Gastrocnemius medialis (tissue), 4 donors: ENCODE data around the gene FBXL17. TPM values are rescaled to one million over a fixed set of nuclear protein-coding genes. Genes with fewer than 3 reads are reported as not detected.
"Not testable (repeated sequence)": the region's sequence is repeated elsewhere in the genome, so short reads cannot be mapped to it uniquely, and the experiment has no call there.

ENCODE experiments used
- ATAC-seq, 2 donors: fragments of 150-250 bp; one replicate each; pipeline ENCODE4 v1.9.1; 2016
- DNase-seq, 2 donors: peaks; one replicate each; pipeline ENCODE4 v3.0.0-alpha.2; 2019
- H3K27ac ChIP-seq, 4 donors: fragments of 200-600 bp; sonication (generic); 1 replicate in 1 of 4; 2 replicates in 3 of 4; pipeline ENCODE4 v1.5.1; 2016 to 2018; ENCODE audit warnings: mild to moderate bottlenecking in 2 of 4, moderate library complexity in 1 of 4
- H3K27me3 ChIP-seq, 3 donors: fragments of 200-600 bp; sonication (generic) in 2 of 3; 1 replicate in 1 of 3; 2 replicates in 2 of 3; pipeline versions ENCODE4 v1.5.1 to v1.6.0; 2016 to 2019; ENCODE audit warnings: mild to moderate bottlenecking in 1 of 3, moderate library complexity in 1 of 3
- H3K36me3 ChIP-seq, 2 donors: fragments of 200-600 bp; sonication (generic) in 1 of 2; one replicate each; pipeline ENCODE4 v1.5.1; 2017 to 2018
- H3K4me1 ChIP-seq, 2 donors: fragments of 200-600 bp; sonication (generic) in 1 of 2; one replicate each; pipeline ENCODE4 v1.5.1; 2016 to 2017; ENCODE audit warnings: mild to moderate bottlenecking in 2 of 2
- H3K4me3 ChIP-seq, 4 donors: fragments of 200-600 bp; sonication (generic) in 3 of 4; 1 replicate in 1 of 4; 2 replicates in 3 of 4; pipeline ENCODE4 v1.5.1; 2016 to 2019; ENCODE audit warnings: mild to moderate bottlenecking in 2 of 4
- H3K9me3 ChIP-seq, 3 donors: fragments of 200-600 bp; sonication (generic) in 2 of 3; 1 replicate in 1 of 3; 2 replicates in 2 of 3; pipeline ENCODE4 v1.5.1; 2016 to 2019
- CTCF ChIP-seq, 5 experiments: fragments of 450-650 bp in 3 of 5; fragments of 200-600 bp in 2 of 5; sonication (generic) in 2 of 5; IDR thresholded peaks in 4 of 5; conservative IDR thresholded peaks in 1 of 5; 1 replicate in 4 of 5; 2 replicates in 1 of 5; pipeline ENCODE4 v1.5.1; 2016 to 2019; ENCODE audit warnings: antibody characterized with exemption in 5 of 5, mild to moderate bottlenecking in 3 of 5, moderate library complexity in 3 of 5
- POLR2A ChIP-seq, 2 donors: fragments of 450-650 bp; IDR thresholded peaks; one replicate each; pipeline ENCODE4 v1.6.1; 2017; ENCODE audit warnings: antibody characterized with exemption in 2 of 2, mild to moderate bottlenecking in 2 of 2, moderate library complexity in 2 of 2
- in situ Hi-C, 4 donors: fragments of 200-750 bp; cut with MboI; loops; one replicate each; pipeline versions ENCODE4 v1.15.0 to v1.8.0; 2017; ENCODE audit warnings: low sequenced_read_pairs in 4 of 4
- intact Hi-C: fragments of 100-400 bp; cut with DNase I; formaldehyde crosslinking; loops from one replicate; pipeline ENCODE4 v1.15.1; 2023; ENCODE audit warnings: low total_unique reads
- total RNA-seq, 4 donors: library from RNA; depleted of rRNA; stranded (reverse); fragments of >200 nt; gene quantifications; one replicate each; pipeline versions ENCODE4 v1.1.0 to v1.2.3, GENCODE V29; 2016

Gene FBXL17
- total RNA-seq, 4 donors from 2014 or later, result 23.3 to 33.4 (median 26.9) TPM

- TF ChIP-seq POLR2A (IDR thresholded peaks at IDR 0.05) (no peak), CTCF (IDR thresholded peaks at IDR 0.05 in 4 of 5, conservative IDR thresholded peaks at IDR 0.05 in 1 of 5) (no peak)
- in situ Hi-C loops (loop anchor here in 2 of 4 donors (25.0 kb wide), 2 partner anchors 338 to 363 kb away; partner anchors contain the start of gene FER (in 1 of the 2)), intact Hi-C loops (no loop called here)
- Histone ChIP-seq H3K9me3 (no peaks in the 10 kb centered on the region), H3K27me3 (peaks cover 0 to 3% (median 0%) of the 10 kb centered on the region in 3 donors), H3K36me3 (no peaks in the 10 kb centered on the region), H3K4me3 (no peak overlapping the region), H3K4me1 (no peaks in the 10 kb centered on the region), H3K27ac (no peak overlapping the region)
- no peak for DNase-seq
- no peak for ATAC-seq
These were observed 17.1 kb upstream of the FBXL17 start for GRCh38 chr5:108398964-108399363.

GRCh38 chr5:108396837-108397236, 14.9 kb upstream of the FBXL17 start:
- ATAC-seq, H3K4me3 ChIP-seq, intact Hi-C loops, H3K9me3 ChIP-seq, H3K36me3 ChIP-seq, H3K27ac ChIP-seq, H3K27me3 ChIP-seq, DNase-seq, H3K4me1 ChIP-seq: not testable (repeated sequence)
- in situ Hi-C loops, result loop anchor here in 2 of 4 donors (25.0 kb wide), 2 partner anchors 340 to 365 kb away; partner anchors contain the start of gene FER (in 1 of the 2)

GRCh38 chr5:108387758-108388157, 5.9 kb upstream of the FBXL17 start:
- Histone ChIP-seq H3K9me3 (no peaks in the 10 kb centered on the region), H3K4me1 (peaks cover 7 to 12% of the 10 kb centered on the region in 2 donors), H3K27me3 (no peaks in the 10 kb centered on the region), H3K4me3 (no peak overlapping the region), H3K27ac (no peak overlapping the region), H3K36me3 (no peaks in the 10 kb centered on the region)
- in situ Hi-C loops, result loop anchor here in 2 of 4 donors (25.0 kb wide), 2 partner anchors 350 to 375 kb away; partner anchors contain the start of gene FER (in 1 of the 2)
- DNase-seq (no peak), ATAC-seq (no peak)
- intact Hi-C loops, result loop anchor here (10.0 kb wide), 2 partner anchors 1017 to 1307 kb away; partner anchors contain the start of gene PJA2
- TF ChIP-seq CTCF (IDR thresholded peaks at IDR 0.05 in 4 of 5, conservative IDR thresholded peaks at IDR 0.05 in 1 of 5) (no peak), POLR2A (IDR thresholded peaks at IDR 0.05) (no peak)

GRCh38 chr5:108386345-108387061, 4.6 kb upstream of the FBXL17 start:
- Histone ChIP-seq H3K27me3 (no peaks in the 10 kb centered on the region), H3K4me3 (no peak overlapping the region), H3K36me3 (no peaks in the 10 kb centered on the region), H3K4me1 (peaks cover 7 to 13% of the 10 kb centered on the region in 2 donors), H3K9me3 (no peaks in the 10 kb centered on the region), H3K27ac (no peak overlapping the region)
- in situ Hi-C loops, result loop anchor here in 2 of 4 donors (25.0 kb wide), 2 partner anchors 351 to 376 kb away; partner anchors contain the start of gene FER (in 1 of the 2)
- intact Hi-C loops, result loop anchor here (10.0 kb wide), 2 partner anchors 1018 to 1308 kb away; partner anchors contain the start of gene PJA2
- DNase-seq (no peak), ATAC-seq (no peak)
- TF ChIP-seq POLR2A (IDR thresholded peaks at IDR 0.05) (no peak), CTCF (IDR thresholded peaks at IDR 0.05 in 4 of 5, conservative IDR thresholded peaks at IDR 0.05 in 1 of 5) (no peak)

- in situ Hi-C loops (loop anchor here in 2 of 4 donors (25.0 kb wide), 2 partner anchors 353 to 378 kb away; partner anchors contain the start of gene FER (in 1 of the 2)), intact Hi-C loops (loop anchor here (10.0 kb wide), 2 partner anchors 1020 to 1310 kb away; partner anchors contain the start of gene PJA2)
- Histone ChIP-seq H3K4me1 (peaks cover 14 to 18% of the 10 kb centered on the region in 2 donors), H3K4me3 (no peak overlapping the region), H3K27ac (no peak overlapping the region), H3K9me3 (no peaks in the 10 kb centered on the region), H3K27me3 (no peaks in the 10 kb centered on the region), H3K36me3 (no peaks in the 10 kb centered on the region)
- DNase-seq (no peak), ATAC-seq (no peak)
- TF ChIP-seq POLR2A (IDR thresholded peaks at IDR 0.05), result no peak
- no peak for TF ChIP-seq CTCF (IDR thresholded peaks at IDR 0.05 in 4 of 5, conservative IDR thresholded peaks at IDR 0.05 in 1 of 5)
These were observed 2.8 kb upstream of the FBXL17 start for GRCh38 chr5:108384741-108385140.
